Stimulated activated CD8-positive, alpha-beta memory T cell treated with anti-CD3 and anti-CD28 coated beads, Interleukin-7, amount 100 ng/mL, for 48 hours (primary cell): ENCODE results near the gene ANKRD11.
"Not testable (repeated sequence)": the region's sequence is repeated elsewhere in the genome, so short reads cannot be mapped to it uniquely, and the experiment has no call there.

Experiments used
- DNase-seq, 2 donors: peaks; one replicate each; pipeline ENCODE4 v3.0.0-alpha.2; 2020; ENCODE audit warnings: low read depth in 1 of 2; ENCODE audit errors: extremely low read depth in 1 of 2

ANKRD11 gene

GRCh38 chr16:89334050-89334449 lies 156.3 kb downstream of the ANKRD11 start:
- DNase-seq: no peak

GRCh38 chr16:89333401-89334001 lies 156.9 kb downstream of the ANKRD11 start:
- not testable (repeated sequence) for DNase-seq

GRCh38 chr16:89332902-89333245 lies 157.5 kb downstream of the ANKRD11 start:
- no peak for DNase-seq

DNA sequence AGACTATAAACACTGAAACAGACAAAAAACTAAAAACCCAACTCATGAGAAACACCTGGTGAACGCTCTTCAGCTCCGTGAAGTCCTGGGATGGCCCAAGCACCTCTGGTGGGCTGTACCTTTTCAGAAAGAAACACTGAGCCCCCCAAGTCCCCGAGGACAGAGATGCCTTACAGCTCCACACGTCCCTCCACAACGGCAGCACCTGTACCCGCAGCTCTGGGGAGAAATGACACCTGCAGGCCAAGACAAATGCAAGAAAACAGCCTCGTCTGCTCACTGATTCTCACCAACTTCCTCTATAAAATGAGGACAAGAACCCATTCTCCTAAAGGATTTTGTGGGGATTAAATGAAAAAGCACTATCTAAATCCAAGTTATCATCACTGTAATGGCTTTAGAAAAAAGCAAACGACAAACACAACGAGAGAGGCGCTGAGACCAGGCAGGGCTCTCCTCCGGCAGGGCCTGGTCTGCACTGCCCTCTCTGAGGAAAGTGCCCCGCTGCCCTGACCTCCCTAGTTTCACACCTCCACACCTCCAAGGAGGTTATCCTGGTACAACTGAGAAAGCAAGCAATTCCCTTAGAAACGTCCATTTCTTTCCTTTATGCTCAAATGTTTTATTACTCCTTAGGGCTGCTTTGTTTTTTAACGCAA lies 158.0 kb downstream of the ANKRD11 start:
- DNase-seq: no peak

- DNase-seq: no peak
These were observed 158.8 kb downstream of the ANKRD11 start for GRCh38 chr16:89331371-89332109.

DNA sequence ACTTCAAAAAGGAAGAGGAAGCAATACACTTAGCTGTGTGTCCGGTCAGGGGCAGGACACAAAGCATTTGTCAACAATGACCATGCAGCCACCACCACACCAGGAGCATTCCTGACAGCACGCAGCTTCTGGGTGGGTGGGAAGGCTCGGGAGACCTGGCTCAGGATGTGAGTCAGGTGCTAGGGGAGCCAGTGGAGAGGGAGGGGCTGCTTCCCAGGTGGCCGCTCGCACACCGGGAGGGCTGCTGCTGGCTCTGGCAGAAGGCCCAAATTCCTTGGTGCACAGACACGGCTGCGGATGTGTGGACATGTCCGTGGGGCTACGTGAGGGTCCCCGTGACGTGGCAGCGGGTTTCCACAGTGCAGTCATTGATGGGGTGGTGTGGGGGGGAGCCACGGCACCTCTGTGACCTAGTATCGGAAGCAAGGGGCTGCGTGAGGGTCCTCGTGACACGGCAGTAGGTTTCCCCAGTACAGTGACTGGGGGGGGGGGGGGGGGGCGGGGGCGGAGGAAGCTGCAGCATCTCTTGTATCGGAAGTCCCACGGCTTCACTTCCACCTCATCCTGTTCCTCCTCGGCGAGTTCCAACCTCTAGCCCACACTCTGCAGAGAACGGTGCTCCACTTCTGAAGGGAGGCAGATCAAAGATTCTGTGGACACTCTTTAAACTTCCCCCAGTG lies 160.0 kb downstream of the ANKRD11 start:
- DNase-seq: no peak

DNA sequence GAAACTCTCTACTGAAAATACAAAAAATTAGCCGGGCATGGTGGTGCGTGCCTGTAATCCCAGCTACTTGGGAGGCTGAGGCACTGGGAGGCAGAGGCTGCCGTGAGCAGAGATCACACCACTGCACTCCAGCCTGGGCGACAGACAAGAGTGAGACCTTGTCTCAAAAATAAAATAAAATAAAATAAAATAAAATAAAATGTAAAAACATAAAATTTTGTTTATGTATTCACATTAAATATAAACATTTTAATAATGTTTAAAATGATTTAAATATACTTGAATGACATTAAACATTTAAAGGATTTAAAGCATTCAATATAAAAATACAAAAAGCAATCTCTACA lies 160.6 kb downstream of the ANKRD11 start:
- not testable (repeated sequence) for DNase-seq

DNA sequence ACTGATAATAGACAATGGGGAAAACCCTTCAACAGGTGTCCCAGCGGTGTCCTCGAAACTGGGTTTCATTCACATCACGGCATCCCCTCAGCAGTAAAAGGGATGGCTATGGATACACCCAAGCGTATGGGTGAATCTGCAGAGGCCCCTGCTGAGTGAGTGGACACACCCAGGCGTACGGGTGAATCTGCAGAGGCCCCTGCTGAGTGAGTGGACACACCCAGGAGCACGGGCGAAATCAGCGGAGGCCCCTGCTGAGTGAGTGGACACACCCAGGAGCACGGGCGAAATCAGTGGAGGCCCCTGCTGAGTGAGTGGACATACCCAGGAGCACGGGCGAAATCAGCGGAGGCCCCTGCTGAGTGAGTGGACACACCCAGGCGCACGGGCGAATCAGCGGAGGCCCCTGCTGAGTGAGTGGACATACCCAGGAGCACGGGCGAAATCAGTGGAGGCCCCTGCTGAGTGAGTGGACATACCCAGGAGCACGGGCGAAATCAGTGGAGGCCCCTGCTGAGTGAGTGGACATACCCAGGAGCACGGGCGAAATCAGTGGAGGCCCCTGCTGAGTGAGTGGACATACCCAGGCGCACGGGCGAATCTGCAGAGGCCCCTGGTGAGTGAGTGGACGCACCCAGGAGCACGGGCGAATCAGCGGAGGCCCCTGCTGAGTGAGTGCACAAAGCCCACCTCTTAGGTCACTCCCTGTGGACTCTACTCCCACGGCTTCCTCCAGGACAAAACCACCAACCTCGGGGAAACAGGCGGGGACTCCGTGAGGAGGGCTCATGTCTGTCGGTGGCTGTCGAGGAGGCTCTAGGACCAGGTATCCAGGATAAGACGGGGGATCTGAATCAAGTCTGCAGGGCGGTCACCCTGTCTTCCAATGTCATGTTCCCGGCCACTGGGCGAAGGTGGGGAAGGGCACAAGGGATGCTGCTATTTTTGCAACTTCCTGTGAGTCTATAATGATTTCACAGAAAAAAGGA lies 161.7 kb downstream of the ANKRD11 start:
- not testable (repeated sequence) for DNase-seq

DNA sequence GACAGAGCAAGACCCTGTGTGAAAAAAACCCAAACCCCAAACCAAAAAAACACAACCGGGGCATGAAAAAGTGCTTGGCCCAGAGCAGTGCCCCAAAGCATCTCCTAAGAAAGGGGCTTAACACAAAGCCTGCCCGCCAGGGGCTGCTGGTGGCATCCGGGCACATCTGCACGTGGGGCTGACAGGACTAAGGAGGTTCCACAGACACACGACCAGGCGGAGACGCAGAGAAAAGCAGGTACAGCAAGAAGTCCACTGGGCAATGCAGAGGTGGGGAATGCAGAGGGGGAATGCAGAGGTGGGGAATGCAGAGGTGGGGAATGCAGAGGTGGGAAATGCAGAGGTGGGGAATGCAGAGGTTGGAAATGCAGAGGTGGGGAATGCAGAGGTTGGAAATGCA lies 163.6 kb downstream of the ANKRD11 start:
- no peak for DNase-seq

GRCh38 chr16:89325861-89326471 lies 164.4 kb downstream of the ANKRD11 start:
- no peak for DNase-seq

GRCh38 chr16:89324056-89325010 lies 166.0 kb downstream of the ANKRD11 start:
- peak; percentile 44 to 73 for DNase-seq

DNA sequence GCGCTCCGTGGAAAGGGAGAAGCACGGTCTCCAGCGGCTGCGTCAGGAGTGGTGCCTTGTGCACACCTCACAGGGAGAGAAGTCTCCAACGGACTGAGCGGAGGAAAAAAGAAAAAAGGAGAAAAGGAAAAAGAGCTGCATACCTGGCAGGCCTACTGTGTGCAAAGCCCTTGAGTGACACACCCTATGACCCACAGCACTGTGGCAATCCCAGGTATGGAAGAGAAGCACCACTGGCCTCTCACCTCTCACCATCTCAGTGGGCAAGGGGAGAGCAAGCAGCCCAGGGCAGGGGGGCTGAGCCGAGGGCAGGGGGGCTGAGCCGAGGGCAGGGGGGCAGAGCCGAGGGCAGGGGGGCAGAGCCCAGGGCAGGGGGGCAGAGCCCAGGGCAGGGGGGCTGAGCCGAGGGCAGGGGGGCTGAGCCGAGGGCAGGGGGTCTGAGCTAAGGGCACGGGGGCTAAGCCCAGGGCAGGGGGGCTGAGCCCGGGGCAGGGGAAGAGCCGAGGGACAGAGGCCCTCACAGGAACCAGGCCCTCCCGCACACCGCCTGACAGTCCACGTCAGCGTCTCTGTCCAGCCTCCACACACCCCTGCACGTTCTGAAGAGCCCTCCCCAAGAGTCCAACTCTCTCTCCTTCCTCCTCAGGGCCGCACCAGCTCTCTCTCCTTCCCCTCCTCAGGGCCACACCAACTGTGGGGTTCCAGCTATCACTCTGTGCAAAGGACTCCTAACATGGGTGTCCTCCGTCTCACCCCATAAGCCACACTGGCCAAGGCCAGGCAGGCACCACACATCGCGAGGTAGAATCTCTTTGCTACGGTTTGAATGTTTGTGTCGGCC lies 167.0 kb downstream of the ANKRD11 start:
- DNase-seq: no peak

- DNase-seq: no peak
These were observed 167.8 kb downstream of the ANKRD11 start for GRCh38 chr16:89322321-89323119.

- DNase-seq: no peak
These were observed 169.4 kb downstream of the ANKRD11 start for GRCh38 chr16:89320782-89321501.

DNA sequence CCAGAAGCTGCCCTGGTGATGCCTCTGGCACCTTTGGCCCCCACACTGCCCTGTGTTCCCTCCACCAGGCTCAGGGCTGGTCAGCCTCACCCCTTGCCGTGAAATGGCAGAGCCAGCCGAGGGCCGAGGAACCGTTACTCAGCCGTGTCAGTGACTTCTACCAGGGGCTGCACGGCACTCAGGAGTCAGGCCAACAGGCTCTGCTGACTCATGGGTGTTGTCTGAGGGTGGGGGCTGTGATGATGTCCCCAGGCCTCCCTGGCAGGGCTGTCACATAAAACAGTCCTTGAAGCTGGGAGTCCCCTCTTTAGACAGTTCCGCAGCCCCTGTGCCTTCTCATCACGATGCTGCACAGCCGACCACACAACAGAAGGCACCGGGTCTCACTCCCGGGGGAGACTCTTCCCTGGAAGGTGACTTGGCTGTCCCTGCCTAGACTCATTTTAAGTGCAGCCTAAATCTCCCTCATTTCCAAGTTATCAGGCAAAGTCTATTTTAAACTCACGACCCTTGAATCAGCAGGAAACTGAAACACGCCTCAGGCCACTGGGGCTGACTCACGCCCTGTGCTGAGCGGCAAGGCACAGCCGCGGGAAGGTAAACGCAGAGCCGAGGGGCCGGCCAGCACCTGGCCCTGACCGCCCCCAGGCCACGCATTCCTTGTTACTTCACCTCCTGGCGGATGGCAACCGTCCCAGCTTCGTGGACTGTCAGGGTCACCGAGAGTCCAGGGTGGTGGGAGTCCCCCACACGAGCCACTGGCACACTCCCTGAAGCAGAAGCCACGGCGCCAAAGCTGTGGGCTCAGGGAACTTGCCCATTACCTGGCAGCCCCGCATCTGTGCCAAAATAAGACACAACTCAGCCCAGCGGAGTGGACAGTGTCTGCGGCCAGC lies 170.2 kb downstream of the ANKRD11 start:
- DNase-seq: peak; percentile 50 to 60

DNA sequence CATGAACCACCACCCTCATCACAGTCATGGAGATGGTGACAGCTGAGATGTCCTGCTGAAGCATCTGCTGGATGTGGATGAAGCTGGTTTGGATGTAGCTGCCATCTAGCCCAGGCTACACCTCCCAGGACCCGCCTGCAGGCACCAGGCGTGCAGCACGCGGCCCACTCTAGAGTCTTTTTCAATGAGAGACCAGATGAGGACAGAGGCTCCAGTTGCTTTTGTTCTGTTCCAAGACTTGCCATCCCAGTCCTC lies 170.8 kb downstream of the ANKRD11 start:
- DNase-seq: no peak
